GM13977 (cell line): ENCODE data around the gene LZTR1.
"Not testable (repeated sequence)": the region's sequence is repeated elsewhere in the genome, so short reads cannot be mapped to it uniquely, and the experiment has no call there.

Experiments used
- DNase-seq: peaks from one replicate; pipeline ENCODE4 v3.0.0; 2012; ENCODE audit warnings: low spot score
- CTCF ChIP-seq: IDR thresholded peaks from 2 replicates; pipeline ENCODE4 v1.5.1; 2012; ENCODE audit warnings: mild to moderate bottlenecking, control low read depth; ENCODE audit not compliant: insufficient read depth; ENCODE audit errors: extremely low read depth, missing control alignments
- in situ Hi-C: fragments of 300-500 bp; cut with MboI; formaldehyde crosslinking; loops from one replicate; pipeline ENCODE4 v1.12.0; 2022; ENCODE audit warnings: low sequenced_read_pairs, low pct_unique_long_range_greater_than_20kb, mixed read lengths, inconsistent platforms; ENCODE audit not compliant: unreplicated experiment

The LZTR1 gene

GRCh38 chr22:21003782-21004181 is 21.7 kb downstream of the LZTR1 start:
- DNase-seq: no peak
- in situ Hi-C loops: no loop called here
- TF ChIP-seq CTCF: no peak

GRCh38 chr22:21009208-21009607 is 27.1 kb downstream of the LZTR1 start:
- in situ Hi-C loops, DNase-seq: not testable (repeated sequence)

GRCh38 chr22:21009638-21010425 is 27.7 kb downstream of the LZTR1 start:
- no peak for DNase-seq
- TF ChIP-seq CTCF: no peak

GRCh38 chr22:21010426-21011113 is 28.5 kb downstream of the LZTR1 start:
- in situ Hi-C loops: no loop called here
- no peak for TF ChIP-seq CTCF
- DNase-seq: no peak

More at GRCh38 chr22:21009638-21010425, 27.7 kb downstream of the LZTR1 start:
- in situ Hi-C loops: no loop called here

- in situ Hi-C loops: no loop called here
- no peak for TF ChIP-seq CTCF
- no peak for DNase-seq
Measured at GRCh38 chr22:21012446-21013407, 30.6 kb downstream of the LZTR1 start.

GRCh38 chr22:21013657-21014201 is 31.6 kb downstream of the LZTR1 start:
- no peak for TF ChIP-seq CTCF
- no peak for DNase-seq

More at GRCh38 chr22:21013657-21014201, 31.6 kb downstream of the LZTR1 start:
- in situ Hi-C loops: no loop called here
